Activated naive CD8-positive, alpha-beta T cell treated with anti-CD3 and anti-CD28 coated beads for 36 hours (primary cell): Measurements from ENCODE around the gene TRIM71. TPM values are rescaled to one million over a fixed set of nuclear protein-coding genes. Genes with fewer than 3 reads are reported as not detected.
"Not testable (repeated sequence)": the region's sequence is repeated elsewhere in the genome, so short reads cannot be mapped to it uniquely, and the experiment has no call there.

Experiments
- DNase-seq: peaks from one replicate; pipeline ENCODE4 v3.0.0; 2021
- H3K27ac Mint-ChIP-seq: one replicate; pipeline ENCODE4 v1.8.0; 2022; ENCODE audit warnings: mild to moderate bottlenecking, moderate library complexity, mixed read lengths
- H3K27me3 Mint-ChIP-seq: one replicate; pipeline ENCODE4 v1.8.0; 2022; ENCODE audit warnings: mild to moderate bottlenecking, mixed read lengths
- H3K36me3 Mint-ChIP-seq: one replicate; pipeline ENCODE4 v1.8.0; 2021; ENCODE audit warnings: mild to moderate bottlenecking, mixed read lengths
- H3K4me1 Mint-ChIP-seq: one replicate; pipeline ENCODE4 v1.8.0; 2021; ENCODE audit warnings: mixed read lengths
- H3K4me3 Mint-ChIP-seq: one replicate; pipeline ENCODE4 v1.8.0; 2022; ENCODE audit warnings: mild to moderate bottlenecking, moderate library complexity, mixed read lengths
- H3K9me3 Mint-ChIP-seq: one replicate; pipeline ENCODE4 v1.8.0; 2022; ENCODE audit warnings: mixed read lengths
- total RNA-seq, 2 experiments: library from RNA; stranded (reverse); gene quantifications; one replicate each; pipeline ENCODE4 v1.2.3, GENCODE V29; 2021

Gene TRIM71
- total RNA-seq, result under 1 TPM; 0.10 to 0.14 TPM

DNA sequence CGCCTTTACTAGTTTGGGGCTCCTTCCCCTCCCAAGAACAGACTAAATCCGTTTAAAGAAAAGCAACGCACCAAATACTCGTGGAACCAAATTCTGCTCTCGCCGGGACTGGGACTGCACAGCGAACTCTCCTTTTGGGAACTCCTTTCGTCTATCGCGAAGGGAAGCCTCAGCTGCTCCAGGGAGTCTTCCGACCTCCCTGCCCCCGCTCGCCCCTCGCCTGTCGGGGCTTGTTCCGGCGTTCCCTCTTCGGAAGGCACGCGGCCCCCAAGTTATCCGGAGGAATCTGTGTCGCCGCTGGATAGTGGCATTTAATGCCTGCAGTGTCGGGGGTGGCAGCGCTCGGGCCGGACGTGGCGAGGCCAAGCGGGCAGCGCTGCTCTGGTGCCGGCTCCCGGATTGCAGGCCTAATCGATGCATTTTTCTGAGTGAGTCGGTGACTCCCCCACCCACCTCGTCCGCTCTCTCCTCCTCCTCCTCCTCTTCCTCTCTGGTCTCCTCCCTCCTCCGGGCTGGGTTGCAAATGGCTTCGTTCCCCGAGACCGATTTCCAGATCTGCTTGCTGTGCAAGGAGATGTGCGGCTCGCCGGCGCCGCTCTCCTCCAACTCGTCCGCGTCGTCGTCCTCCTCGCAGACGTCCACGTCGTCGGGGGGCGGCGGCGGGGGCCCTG lies at the start of gene TRIM71:
TRIM71 (plus strand) TSS at position 440 of the 671 bp plus-strand sequence; CDS start at position 524, 84 bp downstream.
- H3K4me3 Mint-ChIP-seq, result peak within 1 kb of the TSS; percentile 71
- DNase-seq, result no peak
- peaks cover 17% of the 10 kb centered on the region for H3K4me1 Mint-ChIP-seq
- peaks cover 74% of the 10 kb centered on the region for H3K27me3 Mint-ChIP-seq
- H3K9me3 Mint-ChIP-seq, result no peaks in the 10 kb centered on the region
- H3K36me3 Mint-ChIP-seq, result no peaks in the 10 kb centered on the region
- H3K27ac Mint-ChIP-seq, result no peak within 1 kb of the TSS

DNA sequence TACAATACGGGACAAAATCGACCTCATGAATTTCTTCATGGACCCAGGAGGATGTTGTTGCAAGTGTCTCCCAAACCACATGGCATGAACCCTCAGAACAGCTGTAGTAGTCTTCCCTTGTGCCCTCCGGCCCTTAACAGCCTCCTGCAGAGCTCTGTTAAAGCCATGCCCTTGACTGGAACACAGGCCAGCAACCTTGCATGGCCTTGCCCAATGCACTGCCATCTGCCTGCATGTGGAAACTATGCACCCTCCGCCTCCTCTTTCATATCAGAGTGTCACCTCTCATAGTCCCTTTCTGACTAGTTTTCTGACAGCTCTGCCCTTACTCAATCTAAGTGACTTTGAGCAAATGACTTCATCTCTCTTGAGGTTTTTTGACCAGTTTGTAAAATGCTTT lies 39.4 kb upstream of the TRIM71 start:
- no peaks in the 10 kb centered on the region for H3K9me3 Mint-ChIP-seq
- H3K4me3 Mint-ChIP-seq, result no peak overlapping the region
- peaks cover 3% of the 10 kb centered on the region for H3K4me1 Mint-ChIP-seq
- H3K36me3 Mint-ChIP-seq, result no peaks in the 10 kb centered on the region
- DNase-seq, result peak; percentile 3
- H3K27me3 Mint-ChIP-seq, result peaks cover 14% of the 10 kb centered on the region
- no peak overlapping the region for H3K27ac Mint-ChIP-seq

DNA sequence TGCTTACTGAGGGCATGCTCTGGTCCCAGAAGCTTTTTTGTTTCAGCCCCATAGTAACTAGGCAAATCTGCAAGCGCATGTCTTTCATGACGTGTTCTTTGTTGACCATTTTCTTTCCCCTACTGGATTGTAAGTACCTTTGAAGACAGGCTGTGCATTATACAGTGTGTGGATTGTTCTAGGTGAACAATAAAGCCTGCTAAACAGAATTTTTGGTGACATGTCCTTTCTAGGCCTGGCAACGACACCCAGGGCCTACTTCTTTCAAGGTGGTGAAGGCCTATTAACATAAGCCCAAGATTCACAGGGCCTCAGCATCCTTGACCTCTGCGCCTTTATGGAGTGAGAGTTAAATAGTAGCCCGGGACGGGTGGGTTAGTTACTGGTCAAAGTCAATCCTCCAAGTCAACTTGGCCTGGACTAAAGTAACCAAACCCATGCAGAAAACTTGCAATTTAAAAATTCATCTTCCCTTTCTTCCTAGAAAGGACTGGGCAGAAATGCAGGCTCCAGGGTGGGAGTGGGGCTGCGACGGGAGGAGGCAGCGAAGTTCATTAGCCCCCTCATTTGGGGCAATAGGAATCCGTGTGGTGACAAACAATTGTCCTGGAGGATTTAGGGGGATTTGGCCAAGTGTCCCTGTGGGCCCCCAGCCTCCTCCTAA lies 37.6 kb upstream of the TRIM71 start:
- Mint-ChIP-seq H3K36me3 (no peaks in the 10 kb centered on the region), H3K9me3 (no peaks in the 10 kb centered on the region), H3K4me3 (no peak overlapping the region), H3K27ac (no peak overlapping the region), H3K27me3 (peaks cover 14% of the 10 kb centered on the region), H3K4me1 (peaks cover 3% of the 10 kb centered on the region)
- no peak for DNase-seq

DNA sequence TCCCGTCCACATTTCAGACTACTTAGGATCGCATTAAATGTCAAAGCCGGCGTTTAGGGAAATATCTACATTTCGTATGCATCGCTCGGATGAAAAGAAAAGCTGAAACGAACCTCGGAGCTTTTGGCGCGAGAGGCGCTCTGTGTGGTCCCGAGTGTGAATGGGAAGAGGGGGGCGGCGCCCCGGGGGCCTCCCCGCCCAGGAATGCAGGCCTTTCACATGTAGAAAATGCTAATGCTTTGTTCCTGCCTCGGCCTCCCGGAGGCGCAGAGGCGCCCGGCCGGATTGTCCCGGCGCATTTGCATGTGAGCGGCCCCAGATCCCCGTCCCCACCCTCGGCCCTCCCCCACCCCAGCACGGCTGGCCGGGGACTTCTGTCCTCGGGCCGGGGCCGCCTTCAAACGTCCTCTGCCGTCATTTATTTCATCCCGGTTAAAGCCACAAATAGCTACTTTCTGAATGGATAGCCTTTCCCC lies 37.0 kb upstream of the TRIM71 start:
- Mint-ChIP-seq H3K9me3 (no peaks in the 10 kb centered on the region), H3K36me3 (no peaks in the 10 kb centered on the region), H3K4me1 (peaks cover 3% of the 10 kb centered on the region)

DNA sequence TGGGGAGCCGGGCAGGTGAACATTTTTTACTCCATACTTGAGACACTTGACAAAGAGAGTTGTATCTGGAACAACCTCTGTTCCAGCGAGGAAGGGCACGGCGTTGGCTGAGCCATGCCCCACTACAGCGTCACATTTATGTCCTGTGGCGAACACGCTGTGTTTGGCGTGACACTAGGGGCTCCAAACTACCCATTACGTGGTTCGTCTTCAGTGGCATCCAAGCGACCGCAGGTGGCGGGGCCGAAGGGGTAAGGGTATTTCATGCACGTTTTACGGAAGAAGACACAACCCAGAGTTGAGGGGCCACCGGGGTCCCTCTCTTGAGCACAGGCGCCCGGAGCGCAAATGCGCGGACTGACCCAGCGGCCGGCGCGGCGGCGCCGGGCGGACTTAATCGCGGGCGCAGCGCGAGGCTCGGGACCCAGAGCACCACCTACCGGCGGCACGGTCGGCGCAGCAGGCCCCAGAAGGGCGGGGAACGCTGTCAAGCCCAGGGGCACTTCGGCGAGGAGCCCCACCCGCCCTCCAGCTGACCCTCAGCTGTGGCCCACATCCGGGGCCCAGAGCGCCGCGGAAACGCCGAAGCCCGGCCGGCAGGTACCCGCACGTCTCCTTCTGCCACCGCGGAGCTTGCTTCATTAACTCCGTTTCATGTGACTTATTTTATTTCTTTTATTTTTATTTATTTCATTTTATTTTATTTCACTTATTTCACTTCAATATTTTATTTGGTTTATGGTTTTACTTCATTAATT lies 36.4 kb upstream of the TRIM71 start:
- Mint-ChIP-seq H3K9me3 (no peaks in the 10 kb centered on the region), H3K36me3 (no peaks in the 10 kb centered on the region), H3K4me3 (peak overlapping the region; percentile 84), H3K27me3 (peaks cover 14% of the 10 kb centered on the region), H3K4me1 (peaks cover 3% of the 10 kb centered on the region), H3K27ac (peak overlapping the region; percentile 60)
- peak; percentile 80 for DNase-seq

More for the DNA sequence above, 37.0 kb upstream of the TRIM71 start:
- H3K27me3 Mint-ChIP-seq, result peaks cover 14% of the 10 kb centered on the region
- peak overlapping the region; percentile 60 for H3K27ac Mint-ChIP-seq
- DNase-seq, result peak; percentile 21
- peak overlapping the region; percentile 84 for H3K4me3 Mint-ChIP-seq

DNA sequence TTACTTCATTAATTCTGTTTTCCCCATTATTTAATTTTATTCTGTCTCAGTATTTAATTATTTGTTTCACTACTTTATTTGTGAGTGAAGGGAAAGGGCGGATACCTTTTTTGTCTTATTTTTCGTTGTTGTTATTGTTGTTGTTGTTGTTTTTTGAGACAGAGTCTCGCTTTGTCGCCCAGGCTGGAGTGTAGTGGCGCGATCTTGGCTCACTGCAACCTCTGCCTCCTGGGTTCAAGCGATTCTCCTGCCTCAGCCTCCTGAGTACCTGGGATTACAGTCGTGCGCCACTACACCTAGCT lies 35.9 kb upstream of the TRIM71 start:
- H3K27ac Mint-ChIP-seq, DNase-seq, H3K36me3 Mint-ChIP-seq, H3K4me1 Mint-ChIP-seq, H3K9me3 Mint-ChIP-seq: not testable (repeated sequence)
- H3K27me3 Mint-ChIP-seq, result peaks cover 14% of the 10 kb centered on the region
- peak overlapping the region; percentile 50 for H3K4me3 Mint-ChIP-seq

DNA sequence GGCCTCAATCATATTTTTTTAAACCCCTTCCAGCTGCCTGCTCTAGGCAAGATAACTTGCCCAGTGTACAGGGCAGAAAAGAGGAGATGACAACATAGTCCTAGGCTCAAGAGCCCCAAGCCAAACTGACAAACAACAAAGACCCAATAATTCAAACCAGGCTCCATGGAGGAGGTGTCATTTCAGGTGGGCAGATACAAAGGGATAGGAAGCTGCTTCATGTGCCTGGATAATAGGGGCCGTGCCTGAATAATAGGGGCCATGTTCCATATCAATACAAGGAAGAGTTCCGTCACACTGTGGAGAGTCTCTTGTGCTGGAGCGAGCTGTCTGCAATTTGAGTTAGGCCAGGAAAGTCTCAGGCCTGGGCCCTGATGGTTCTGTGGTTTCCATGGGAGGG lies 35.4 kb upstream of the TRIM71 start:
- no peaks in the 10 kb centered on the region for H3K9me3 Mint-ChIP-seq
- no peaks in the 10 kb centered on the region for H3K36me3 Mint-ChIP-seq
- peak overlapping the region; percentile 50 for H3K4me3 Mint-ChIP-seq

DNA sequence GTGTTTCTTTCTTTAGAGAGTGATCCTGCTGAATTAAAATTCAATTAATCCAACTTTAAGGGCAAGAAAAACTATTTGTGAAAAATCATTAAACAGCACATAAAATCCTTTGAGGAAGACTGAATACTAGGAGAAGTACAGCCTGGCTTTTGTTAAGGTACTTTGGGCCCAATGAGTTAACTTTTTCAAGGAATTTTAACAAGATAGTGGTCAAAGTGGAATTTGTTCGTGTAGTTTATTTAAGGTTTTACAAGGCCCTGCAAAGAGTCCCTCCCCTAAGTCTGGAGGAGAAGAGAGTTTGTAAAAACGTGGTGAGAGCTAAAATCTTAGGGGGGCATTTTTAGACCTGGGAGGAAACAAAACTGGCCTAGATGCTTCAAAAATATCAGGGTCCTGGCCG lies 26.0 kb upstream of the TRIM71 start:
- no peaks in the 10 kb centered on the region for H3K27me3 Mint-ChIP-seq
- no peak overlapping the region for H3K4me3 Mint-ChIP-seq
- no peaks in the 10 kb centered on the region for H3K9me3 Mint-ChIP-seq
- H3K4me1 Mint-ChIP-seq, result no peaks in the 10 kb centered on the region
- H3K36me3 Mint-ChIP-seq, result no peaks in the 10 kb centered on the region
- no peak overlapping the region for H3K27ac Mint-ChIP-seq
- DNase-seq, result no peak

More for the DNA sequence above, 35.4 kb upstream of the TRIM71 start:
- Mint-ChIP-seq H3K4me1 (peaks cover 3% of the 10 kb centered on the region), H3K27me3 (peaks cover 14% of the 10 kb centered on the region), H3K27ac (no peak overlapping the region)
- no peak for DNase-seq

DNA sequence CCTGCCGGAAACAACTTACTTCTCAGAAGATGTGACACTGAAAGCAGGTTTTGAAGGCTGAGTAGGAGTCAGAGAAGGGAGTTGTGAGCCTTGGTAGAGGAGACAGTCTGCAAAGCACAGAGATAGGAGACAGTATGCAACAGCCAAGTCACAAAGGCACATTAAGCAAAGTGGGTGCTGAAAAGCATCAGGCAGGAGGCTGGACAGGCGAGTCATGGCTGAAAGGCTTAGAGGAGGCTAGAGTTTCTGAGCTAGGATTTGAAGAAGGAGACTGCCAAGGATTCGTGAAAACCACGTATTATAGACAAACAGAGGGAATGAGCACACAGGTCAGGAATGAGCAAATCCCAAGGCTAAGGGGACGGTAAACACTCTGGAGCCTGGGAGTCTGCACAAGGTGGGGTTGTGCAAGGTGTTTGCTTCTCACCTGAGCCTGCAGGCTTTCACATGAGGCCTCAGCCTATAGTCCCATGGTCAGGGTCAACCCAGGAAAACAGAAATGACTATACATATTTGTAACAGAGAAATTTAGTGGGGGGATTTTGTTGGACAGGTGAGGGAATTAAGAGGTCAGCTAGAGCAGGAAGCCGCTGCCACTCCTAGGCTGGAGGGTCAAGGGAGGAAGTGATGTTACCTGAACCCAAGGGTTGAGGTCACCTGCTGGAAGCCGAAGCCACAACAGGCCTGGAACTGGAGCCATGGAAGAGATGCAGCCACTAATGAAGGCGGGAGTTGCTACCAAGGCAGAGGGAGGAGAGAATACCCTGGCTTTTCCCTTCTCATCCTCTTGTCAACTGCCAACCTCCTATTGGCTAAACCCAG lies 23.1 kb upstream of the TRIM71 start:
- no peak overlapping the region for H3K4me3 Mint-ChIP-seq
- H3K36me3 Mint-ChIP-seq, result no peaks in the 10 kb centered on the region
- H3K4me1 Mint-ChIP-seq, result no peaks in the 10 kb centered on the region
- no peaks in the 10 kb centered on the region for H3K9me3 Mint-ChIP-seq
- H3K27me3 Mint-ChIP-seq, result no peaks in the 10 kb centered on the region
- no peak for DNase-seq
- H3K27ac Mint-ChIP-seq, result no peak overlapping the region

DNA sequence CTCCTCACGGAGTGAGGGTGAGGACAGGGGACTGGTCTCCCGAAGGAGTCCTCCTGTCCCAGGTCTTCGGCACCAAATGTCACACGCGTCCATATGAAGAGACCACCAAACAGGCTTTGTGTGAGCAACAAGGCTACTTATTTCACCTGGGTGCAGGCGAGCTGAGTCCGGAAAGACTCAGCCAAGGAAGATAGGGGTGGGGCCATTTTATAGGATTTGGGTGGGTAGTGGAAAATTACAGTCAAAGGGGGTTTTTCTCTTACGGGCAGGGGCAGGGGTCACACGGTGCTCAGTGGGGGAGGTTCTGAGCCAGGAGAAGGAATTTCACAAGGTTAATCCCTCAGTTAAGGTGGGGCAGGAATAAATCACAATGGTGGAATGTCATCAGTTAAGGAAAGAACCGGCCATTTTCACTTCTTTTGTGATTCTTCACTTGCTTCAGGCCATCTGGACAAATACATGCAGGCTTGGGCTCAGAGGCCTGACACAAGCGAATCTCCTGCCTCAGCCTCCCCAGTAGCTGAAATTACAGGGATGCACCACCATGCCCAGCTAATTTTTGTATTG lies 21.3 kb upstream of the TRIM71 start:
- H3K27me3 Mint-ChIP-seq, H3K4me1 Mint-ChIP-seq, H3K9me3 Mint-ChIP-seq: not testable (repeated sequence)

DNA sequence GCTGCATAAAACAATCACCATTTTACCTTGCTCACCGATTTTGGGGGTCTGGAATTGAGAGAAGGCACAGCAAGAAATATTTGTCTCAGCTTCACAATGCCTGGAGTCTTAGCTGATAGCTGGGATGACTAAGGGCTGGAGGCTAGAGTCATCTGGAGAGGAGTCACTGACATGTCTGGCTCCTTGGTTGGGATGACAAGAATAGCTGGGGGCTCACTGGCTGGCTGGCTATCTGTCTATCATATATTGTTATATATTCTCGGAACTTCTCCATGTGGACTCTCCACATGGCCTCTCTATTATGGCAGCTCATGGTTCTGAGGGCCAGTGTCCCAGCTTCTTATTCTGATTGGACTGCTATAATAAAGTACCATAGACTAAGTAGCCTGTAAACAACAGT lies 20.0 kb upstream of the TRIM71 start:
- H3K36me3 Mint-ChIP-seq, result no peaks in the 10 kb centered on the region
- no peak for DNase-seq
- H3K4me1 Mint-ChIP-seq, result no peaks in the 10 kb centered on the region
- H3K9me3 Mint-ChIP-seq, result no peaks in the 10 kb centered on the region
- no peak overlapping the region for H3K27ac Mint-ChIP-seq
- no peaks in the 10 kb centered on the region for H3K27me3 Mint-ChIP-seq
- H3K4me3 Mint-ChIP-seq, result no peak overlapping the region

More for the DNA sequence above, 21.3 kb upstream of the TRIM71 start:
- H3K27ac Mint-ChIP-seq, H3K36me3 Mint-ChIP-seq, H3K4me3 Mint-ChIP-seq, DNase-seq: not testable (repeated sequence)

DNA sequence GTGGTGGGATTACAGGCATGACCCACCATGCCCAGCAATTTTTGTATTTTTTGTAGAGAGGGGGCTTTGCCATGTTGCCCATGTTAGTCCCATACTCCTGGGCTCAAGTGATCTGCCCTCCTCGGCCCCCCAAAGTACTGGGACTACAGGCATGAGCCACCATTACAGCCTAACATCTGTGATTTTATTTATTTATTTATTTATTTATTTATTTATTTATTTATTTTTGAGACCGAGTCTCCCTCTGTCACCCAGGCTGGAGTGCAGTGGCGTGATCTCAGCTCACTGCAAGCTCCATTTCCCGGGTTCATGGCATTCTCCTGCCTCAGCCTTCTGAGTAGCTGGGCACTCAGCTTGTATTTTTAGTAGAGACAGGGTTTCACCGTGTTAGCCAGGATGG lies 16.4 kb upstream of the TRIM71 start:
- not testable (repeated sequence) for H3K36me3 Mint-ChIP-seq, H3K9me3 Mint-ChIP-seq, H3K4me1 Mint-ChIP-seq, DNase-seq, H3K4me3 Mint-ChIP-seq, H3K27me3 Mint-ChIP-seq, H3K27ac Mint-ChIP-seq

DNA sequence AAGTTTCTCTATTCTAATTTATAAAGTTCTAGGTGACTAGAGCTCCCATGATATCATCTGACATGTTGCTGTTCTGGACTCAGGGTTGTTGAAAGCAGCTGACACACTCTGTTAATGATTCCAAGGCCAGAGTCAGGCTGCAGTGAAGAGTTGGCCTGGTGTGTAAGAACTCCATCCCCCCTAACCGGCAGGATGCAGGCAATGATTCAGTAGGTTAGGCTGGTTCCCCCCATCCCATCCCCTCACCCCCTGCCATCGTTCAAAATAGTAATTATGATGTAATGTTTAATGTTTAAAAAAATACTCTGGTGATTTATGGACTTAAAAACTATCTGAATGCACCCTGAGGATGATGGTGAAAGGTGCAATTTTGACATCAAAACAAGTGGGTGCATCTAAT lies 4.6 kb upstream of the TRIM71 start:
- peaks cover 17% of the 10 kb centered on the region for H3K4me1 Mint-ChIP-seq
- H3K9me3 Mint-ChIP-seq, result no peaks in the 10 kb centered on the region
- H3K27me3 Mint-ChIP-seq, result peaks cover 43% of the 10 kb centered on the region
- no peak overlapping the region for H3K27ac Mint-ChIP-seq
- DNase-seq, result no peak
- no peaks in the 10 kb centered on the region for H3K36me3 Mint-ChIP-seq
- no peak overlapping the region for H3K4me3 Mint-ChIP-seq

DNA sequence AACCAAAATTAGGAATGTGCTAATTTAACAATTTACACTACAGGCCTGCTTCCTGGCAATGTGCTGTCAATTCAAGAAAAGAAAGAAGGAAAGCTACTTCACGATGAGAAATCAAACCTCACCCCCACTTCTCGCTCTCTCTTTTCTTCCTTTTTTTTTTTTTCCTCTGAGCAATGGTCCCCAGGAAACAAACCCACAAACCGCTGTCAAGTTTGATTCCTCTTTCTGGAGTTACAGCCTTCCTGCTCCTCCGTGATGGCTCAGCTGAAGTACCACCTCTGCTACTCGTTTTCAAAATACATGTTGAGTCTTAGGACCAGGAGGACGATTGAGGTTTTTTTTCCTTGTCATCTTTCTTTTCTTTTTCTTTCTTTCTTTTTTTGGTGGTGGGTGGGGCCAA lies 3.4 kb upstream of the TRIM71 start:
- Mint-ChIP-seq H3K36me3 (no peaks in the 10 kb centered on the region), H3K27me3 (peaks cover 52% of the 10 kb centered on the region), H3K4me3 (no peak overlapping the region), H3K9me3 (no peaks in the 10 kb centered on the region), H3K4me1 (peaks cover 17% of the 10 kb centered on the region), H3K27ac (no peak overlapping the region)
- DNase-seq, result no peak
